H1 (cell line): ENCODE data around the gene REELD1. TPM values are rescaled to one million over a fixed set of nuclear protein-coding genes. Genes with fewer than 3 reads are reported as not detected.

Experiments used
- CTCF ChIA-PET: fragments of 300-600 bp; sonication (Branson Sonifier 250); formaldehyde crosslinking; loops from one replicate; lab custom pipeline; 2021; ENCODE audit not compliant: partially characterized antibody; lab: Charles Lee
- POLR2A ChIA-PET: fragments of 300-600 bp; sonication (Branson Sonifier 250); formaldehyde crosslinking; loops from one replicate; lab custom pipeline; 2021; ENCODE audit warnings: inconsistent platforms; ENCODE audit not compliant: partially characterized antibody; lab: Charles Lee
- DNase-seq, 2 experiments: peaks; one replicate each; pipeline versions ENCODE4 v3.0.0 to v3.0.0-alpha.2; 2010 to 2022; ENCODE audit warnings: low spot score in 2 of 2, low read depth in 1 of 2, mixed read lengths in 1 of 2
- FAIRE-seq: peaks from 2 replicates; lab custom pipeline; 2011; peaks lifted over from hg19 to GRCh38; lab: Jason Lieb, UNC
- H2AFZ ChIP-seq: 2 replicates; pipeline ENCODE4 v1.8.1; 2012; ENCODE audit warnings: low read length, inconsistent platforms
- H2AK5ac ChIP-seq: 2 replicates; pipeline ENCODE4 v1.6.1; 2013; ENCODE audit warnings: low read depth, low read length
- H2BK120ac ChIP-seq: replicated peaks from 2 replicates; pipeline ENCODE3; 2013; ENCODE audit warnings: low read depth, low read length, inconsistent platforms
- H2BK12ac ChIP-seq: 2 replicates; pipeline ENCODE4 v1.6.1; 2013; ENCODE audit warnings: low read depth, low read length
- H2BK15ac ChIP-seq: 2 replicates; pipeline ENCODE4 v1.6.1; 2013; ENCODE audit warnings: low read length
- H2BK20ac ChIP-seq: 2 replicates; pipeline ENCODE4 v1.6.1; 2013; ENCODE audit warnings: low read length
- H2BK5ac ChIP-seq: 2 replicates; pipeline ENCODE4 v1.6.1; 2013; ENCODE audit warnings: low read depth, low read length
- H3K14ac ChIP-seq: 2 replicates; pipeline ENCODE4 v1.6.1; 2013; ENCODE audit warnings: inconsistent platforms; ENCODE audit not compliant: insufficient read length
- H3K18ac ChIP-seq: 2 replicates; pipeline ENCODE4 v1.6.1; 2013; ENCODE audit warnings: low read length; ENCODE audit errors: extremely low read depth
- H3K23ac ChIP-seq: 2 replicates; pipeline ENCODE4 v1.6.1; 2013; ENCODE audit warnings: inconsistent platforms; ENCODE audit not compliant: insufficient read length
- H3K23me2 ChIP-seq: 2 replicates; pipeline ENCODE4 v1.6.1; 2013; ENCODE audit warnings: low read depth, low read length
- H3K27ac ChIP-seq: 2 replicates; pipeline ENCODE4 v1.6.1; 2011; ENCODE audit warnings: low read depth, low read length, inconsistent platforms
- H3K27me3 ChIP-seq, 4 experiments: replicated peaks in 1 of 4; 1 replicate in 1 of 4; 2 replicates in 3 of 4; pipeline versions ENCODE4 v1.6.1 to v1.8.1; 2011 to 2013; ENCODE audit warnings: low read length in 3 of 4, mild to moderate bottlenecking in 3 of 4, inconsistent platforms in 2 of 4, mixed read lengths in 2 of 4, moderate library complexity in 1 of 4; ENCODE audit not compliant: control insufficient read depth in 3 of 4, insufficient read depth in 3 of 4; ENCODE audit errors: extremely low read depth in 1 of 4
- H3K36me3 ChIP-seq, 4 experiments: 2 replicates each; pipeline versions ENCODE4 v1.6.1 to v1.8.1; 2011 to 2013; ENCODE audit warnings: mild to moderate bottlenecking in 4 of 4, low read length in 3 of 4, moderate library complexity in 2 of 4, control low read depth in 1 of 4, inconsistent platforms in 1 of 4; ENCODE audit not compliant: insufficient read depth in 4 of 4, control insufficient read depth in 2 of 4
- H3K4ac ChIP-seq: replicated peaks from 2 replicates; pipeline ENCODE3; 2013; ENCODE audit warnings: low read length, low read depth, mixed read lengths, inconsistent platforms; ENCODE audit not compliant: insufficient read length
- H3K4me1 ChIP-seq, 4 experiments: replicated peaks in 1 of 4; 1 replicate in 1 of 4; 2 replicates in 3 of 4; pipeline versions ENCODE4 v1.6.1 to v1.8.1; 2011 to 2013; ENCODE audit warnings: low read length in 3 of 4, inconsistent platforms in 2 of 4, mixed read lengths in 1 of 4; ENCODE audit not compliant: insufficient read depth in 4 of 4, control insufficient read depth in 3 of 4
- H3K4me2 ChIP-seq, 2 experiments: 2 replicates each; pipeline versions ENCODE4 v1.6.1 to v1.8.1; 2011 to 2013; ENCODE audit warnings: low read depth in 2 of 2, low read length in 2 of 2, control low read depth in 1 of 2, inconsistent platforms in 1 of 2, mild to moderate bottlenecking in 1 of 2; ENCODE audit not compliant: insufficient read depth in 1 of 2
- H3K4me3 ChIP-seq, 4 experiments: fragments of 200-600, 300-600 bp in 1 of 4; sonication (generic), shearing (Covaris generic), sonication (Bioruptor Twin) in 1 of 4; 2 replicates each; pipeline versions ENCODE4 v1.5.1 to v1.8.1; 2011 to 2016; ENCODE audit warnings: low read length in 4 of 4, low read depth in 3 of 4, control low read depth in 2 of 4, inconsistent platforms in 2 of 4, mild to moderate bottlenecking in 2 of 4, mixed read lengths in 1 of 4, moderate library complexity in 1 of 4; ENCODE audit not compliant: insufficient read depth in 2 of 4; ENCODE audit errors: extremely low read depth in 1 of 4
- H3K56ac ChIP-seq: replicated peaks from 2 replicates; pipeline ENCODE3; 2013; ENCODE audit warnings: low read depth, mild to moderate bottlenecking, mixed read lengths, low read length, inconsistent platforms; ENCODE audit not compliant: insufficient read length
- H3K79me1 ChIP-seq: 2 replicates; pipeline ENCODE4 v1.6.1; 2013; ENCODE audit warnings: low read depth, low read length, control low read depth
- H3K79me2 ChIP-seq, 2 experiments: 2 replicates each; pipeline versions ENCODE4 v1.6.1 to v1.8.1; 2012 to 2013; ENCODE audit warnings: low read length in 2 of 2, mild to moderate bottlenecking in 2 of 2, inconsistent platforms in 1 of 2; ENCODE audit not compliant: insufficient read depth in 2 of 2, control insufficient read depth in 1 of 2
- H3K9ac ChIP-seq, 4 experiments: replicated peaks in 1 of 4; 1 replicate in 1 of 4; 2 replicates in 3 of 4; pipeline versions ENCODE4 v1.6.1 to v1.8.1; 2011 to 2013; ENCODE audit warnings: low read depth in 3 of 4, low read length in 3 of 4, control low read depth in 2 of 4, mild to moderate bottlenecking in 2 of 4, moderate library complexity in 2 of 4, inconsistent platforms in 1 of 4; ENCODE audit errors: extremely low read depth in 1 of 4
- H3K9me3 ChIP-seq, 2 experiments: 2 replicates each; pipeline versions ENCODE4 v1.6.1 to v1.8.1; 2012 to 2013; ENCODE audit warnings: mild to moderate bottlenecking in 2 of 2, moderate library complexity in 2 of 2, control low read depth in 1 of 2, inconsistent platforms in 1 of 2, low read depth in 1 of 2, low read length in 1 of 2, mixed read lengths in 1 of 2; ENCODE audit not compliant: insufficient read depth in 2 of 2
- H4K20me1 ChIP-seq, 2 experiments: replicated peaks in 1 of 2; 2 replicates each; pipeline versions ENCODE3 to v1.8.1; 2011 to 2013; ENCODE audit warnings: inconsistent platforms in 2 of 2, low read length in 2 of 2, mild to moderate bottlenecking in 1 of 2; ENCODE audit not compliant: insufficient read depth in 2 of 2, control insufficient read depth in 1 of 2
- H4K5ac ChIP-seq: 2 replicates; pipeline ENCODE4 v1.6.1; 2013; ENCODE audit warnings: low read length, low read depth, mixed read lengths, inconsistent platforms; ENCODE audit not compliant: insufficient read length
- H4K8ac ChIP-seq: 2 replicates; pipeline ENCODE4 v1.8.0; 2013; ENCODE audit warnings: mild to moderate bottlenecking, moderate library complexity, low read length, inconsistent platforms; ENCODE audit not compliant: insufficient read depth; ENCODE audit errors: extremely low read depth
- H4K91ac ChIP-seq: replicated peaks from 2 replicates; pipeline ENCODE3; 2013; ENCODE audit warnings: low read length, mixed read lengths, inconsistent platforms; ENCODE audit not compliant: insufficient read length
- CTBP2 ChIP-seq: IDR thresholded peaks from 2 replicates; pipeline ENCODE4 v1.7.0; 2011; ENCODE audit warnings: borderline replicate concordance, mild to moderate bottlenecking, moderate library complexity, mixed read lengths, low read length; ENCODE audit not compliant: insufficient read depth, insufficient read length
- TBP ChIP-seq: IDR thresholded peaks from 2 replicates; pipeline ENCODE4 v1.6.1; 2011; ENCODE audit warnings: low read depth, low read length, improper control_type of control experiment
- WGBS, 2 experiments: shearing (Covaris generic) in 1 of 2; methylation state at CpG; one replicate each; pipeline versions ENCODE4 v1.1.6 to v1.1.7; 2013 to 2015; ENCODE audit warnings: low lambda C conversion rate in 2 of 2, mixed read lengths in 2 of 2, inconsistent platforms in 1 of 2, low coverage in 1 of 2, missing lambda C conversion rate in 1 of 2; ENCODE audit not compliant: insufficient replicate concordance in 2 of 2, insufficient coverage in 1 of 2, insufficient read length in 1 of 2; ENCODE audit errors: extremely low coverage in 1 of 2, missing lambda C conversion rate in 1 of 2; 5-methylcytosine and 5-hydroxymethylcytosine counted together
- polyA plus RNA-seq, 7 experiments: library from polyadenylated mRNA; depleted of rRNA in 3 of 7; stranded (reverse) in 5 of 7; unstranded in 2 of 7; fragments of >200 nt in 5 of 7; fragments of 200-250 nt in 2 of 7; gene quantifications; 1 replicate in 5 of 7; 2 replicates in 1 of 7; 4 replicates in 1 of 7; pipeline versions ENCODE4 v1.2.1 to v1.2.3, GENCODE V29; 2011 to 2013; ENCODE audit warnings: missing spikeins in 2 of 7, mixed read lengths in 2 of 7
- total RNA-seq: library from RNA; stranded (reverse); fragmentation: NEBNext Ultra II Directional; extraction: Animal tissue kit (Norgen Biotek cat#: 25700); gene quantifications from 2 replicates; pipeline ENCODE4 v1.2.1, GENCODE V29; 2021

The REELD1 gene
- total and polyA plus RNA-seq, 2 of the 8 experiments (the other 6 are each of a cell fraction or from before 2014, with no cell fraction given): 0.03 TPM; not detected in 1

DNA sequence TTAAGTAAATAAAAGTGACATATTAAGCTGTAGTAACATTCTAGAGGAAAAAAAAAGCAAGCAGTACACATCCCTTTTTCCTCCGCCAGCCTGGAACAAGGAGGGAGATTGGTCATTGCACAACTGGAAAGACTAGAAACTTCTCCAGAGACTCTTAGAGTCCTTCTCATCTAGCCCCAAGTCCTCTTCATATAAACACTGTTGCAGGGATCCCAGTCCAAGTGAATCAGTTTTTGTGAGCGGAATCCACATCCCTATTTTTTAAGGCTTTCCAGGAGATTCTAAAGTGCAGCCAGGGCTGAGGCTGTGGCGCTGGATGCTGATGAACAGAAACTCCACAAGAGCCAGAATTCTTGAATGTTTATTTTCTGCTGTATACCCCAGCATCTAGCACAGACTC is 23.8 kb downstream of the REELD1 start:
- Histone ChIP-seq H2BK12ac (no peak overlapping the region), H3K9me3 (no peaks in the 10 kb centered on the region), H3K79me2 (no peaks in the 10 kb centered on the region), H2AFZ (no peak overlapping the region), H3K14ac (no peak overlapping the region), H2BK120ac (no peak overlapping the region), H4K8ac (no peak overlapping the region)
- CTCF ChIA-PET: interaction anchor here (0.7 to 1.6 kb wide), 3 partner anchors 10 to 714 kb away, joined by 3 to 4 read pairs (median 4); no protein-coding TSS in a partner anchor
- TF ChIP-seq TBP (no peak), CTBP2 (no peak)
- TF ChIP-seq, all 59 proteins: peak for 0
- Histone ChIP-seq H2BK5ac (no peak overlapping the region), H4K20me1 (no peaks in the 10 kb centered on the region), H3K23ac (no peak overlapping the region), H3K9ac (no peak overlapping the region), H3K18ac (no peak overlapping the region), H2BK20ac (no peak overlapping the region), H3K27me3 (no peaks in the 10 kb centered on the region), H3K36me3 (no peaks in the 10 kb centered on the region), H3K79me1 (no peaks in the 10 kb centered on the region), H3K27ac (no peak overlapping the region), H3K4ac (no peak overlapping the region), H3K4me1 (peaks cover 0 to 3% (median 0%) of the 10 kb centered on the region in 4 experiments; a peak in 1 of 7 replicates), H4K5ac (no peak overlapping the region), H3K56ac (no peak overlapping the region), H3K4me2 (no peak overlapping the region), H2BK15ac (no peak overlapping the region), H4K91ac (no peak overlapping the region), H3K4me3 (no peak overlapping the region), H2AK5ac (no peak overlapping the region), H3K23me2 (no peaks in the 10 kb centered on the region)
- POLR2A ChIA-PET: no interaction called here
- 89% methylated on average over 3 of the region's 3 CpGs; no CpG with 5 or more reads in 1 of the 2 experiments for WGBS, 2 experiments
- FAIRE-seq (no peak), DNase-seq (no peak)
